LoVo (cell line): Measurements from ENCODE around the gene RBM11.
"Not testable (repeated sequence)": the region's sequence is repeated elsewhere in the genome, so short reads cannot be mapped to it uniquely, and the experiment has no call there.

Experiments
- DNase-seq: peaks from one replicate; pipeline ENCODE4 v3.0.0-alpha.2; 2016; ENCODE audit warnings: low spot score

Gene RBM11, protein sequence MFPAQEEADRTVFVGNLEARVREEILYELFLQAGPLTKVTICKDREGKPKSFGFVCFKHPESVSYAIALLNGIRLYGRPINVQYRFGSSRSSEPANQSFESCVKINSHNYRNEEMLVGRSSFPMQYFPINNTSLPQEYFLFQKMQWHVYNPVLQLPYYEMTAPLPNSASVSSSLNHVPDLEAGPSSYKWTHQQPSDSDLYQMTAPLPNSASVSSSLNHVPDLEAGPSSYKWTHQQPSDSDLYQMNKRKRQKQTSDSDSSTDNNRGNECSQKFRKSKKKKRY

GRCh38 chr21:14215971-14216641 lies at the start of gene RBM11:
Gene RBM11, plus strand, starts transcription at chr21:14216157. Its CDS starts 30 bp downstream, at chr21:14216187.
- peak; percentile 75 for DNase-seq

DNA sequence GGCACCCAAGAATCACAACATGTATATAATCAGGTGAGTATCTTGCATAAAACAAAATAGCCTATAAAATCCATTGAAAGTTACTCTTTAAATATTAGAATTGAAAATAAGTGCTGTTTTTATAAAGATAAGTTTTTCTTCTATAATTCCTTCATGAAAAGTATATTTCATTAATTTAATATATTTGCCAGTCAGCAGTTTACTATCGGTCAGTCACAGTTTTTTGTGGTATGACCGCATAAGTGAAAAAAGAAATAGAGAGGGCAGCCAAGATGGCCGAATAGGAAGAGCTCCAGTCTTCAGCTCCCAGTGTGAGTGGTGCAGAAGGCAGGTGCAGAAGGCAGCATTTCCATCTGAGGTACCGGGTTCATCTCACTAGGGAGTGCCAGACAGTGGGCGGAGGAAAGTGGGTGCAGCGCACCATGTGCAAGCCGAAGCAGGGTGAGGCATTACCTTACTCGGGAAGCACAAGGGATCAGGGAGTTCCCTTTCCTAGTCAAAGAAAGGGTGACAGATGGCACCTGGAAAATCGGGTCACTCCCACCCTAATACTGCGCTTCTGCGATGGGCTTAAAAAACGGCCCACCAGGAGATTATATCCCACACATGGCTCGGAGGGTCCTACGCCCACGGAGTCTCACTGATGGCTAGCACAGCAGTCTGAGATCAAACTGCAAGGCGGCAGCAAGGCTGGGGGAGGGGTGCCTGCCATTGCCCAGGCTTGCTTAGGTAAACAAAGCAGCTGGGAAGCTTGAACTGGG lies 49.3 kb upstream of the RBM11 start:
- DNase-seq, result not testable (repeated sequence)

- no peak for DNase-seq
Measured at GRCh38 chr21:14206222-14206621, 9.7 kb upstream of the RBM11 start.

DNA sequence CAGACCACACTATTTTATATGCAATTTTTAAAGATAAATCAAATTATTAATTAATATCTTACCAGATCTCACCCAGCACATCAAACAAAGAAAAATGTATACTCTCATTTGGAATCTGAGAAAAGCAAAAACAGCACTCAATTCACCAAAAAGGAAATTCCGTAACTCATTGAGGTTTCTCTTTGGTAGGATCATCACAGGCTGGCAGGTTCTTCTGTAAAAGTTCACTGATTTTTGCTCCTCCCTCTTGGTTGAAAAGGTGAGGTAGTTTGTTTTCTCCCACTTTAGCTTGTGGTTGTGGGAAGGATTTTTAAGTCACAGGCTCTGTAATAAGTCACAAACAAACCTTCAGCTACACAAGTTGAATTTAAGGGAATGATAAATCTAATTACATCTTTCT lies 5.2 kb upstream of the RBM11 start, which contains the start of gene LIPI:
TSS of gene LIPI (minus strand) at position 218 of the 400 bp plus-strand sequence. CDS start at position 108, 110 bp downstream.
- no peak for DNase-seq

GRCh38 chr21:14213164-14213563 lies 2.8 kb upstream of the RBM11 start:
- DNase-seq, result no peak

DNA sequence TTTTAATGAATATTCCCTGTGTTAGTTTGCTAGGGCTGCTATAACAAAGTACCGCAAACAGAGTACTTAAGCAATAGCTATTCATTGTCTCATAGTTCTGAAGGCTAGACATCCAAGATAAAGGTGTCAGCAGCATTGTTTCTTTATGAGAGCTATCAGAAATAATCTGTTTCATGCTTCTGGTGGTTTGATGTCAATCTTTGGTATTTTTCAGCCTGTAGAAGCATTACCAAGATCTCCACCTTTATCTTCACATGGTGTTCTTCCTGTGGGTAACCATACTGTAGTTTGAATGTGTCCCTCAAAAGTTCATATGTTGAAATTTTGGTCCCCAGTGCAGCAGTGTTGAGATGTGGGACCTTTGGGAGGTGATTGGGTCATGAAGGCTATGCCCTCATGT lies 7.4 kb downstream of the RBM11 start:
- no peak for DNase-seq

DNA sequence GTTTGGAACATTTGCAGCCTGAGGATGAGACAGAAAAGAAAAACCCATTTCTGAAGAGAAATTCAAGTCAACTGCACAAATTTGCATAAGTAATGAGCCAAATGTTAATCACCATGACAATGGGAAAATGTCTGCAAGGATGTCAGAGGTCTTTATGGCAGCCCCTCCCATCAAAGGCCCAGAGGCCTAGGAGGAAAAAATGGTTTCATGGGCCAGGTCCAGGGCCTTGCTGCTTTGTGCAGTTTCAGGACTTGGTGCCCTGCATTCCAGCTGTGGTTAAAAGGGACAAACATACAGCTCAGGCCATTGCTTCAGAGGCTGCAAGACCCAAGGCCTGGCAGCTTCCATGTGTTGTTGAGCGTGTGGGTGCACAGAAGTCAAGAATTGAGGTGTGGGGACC lies 13.4 kb downstream of the RBM11 start:
- no peak for DNase-seq

- no peak for DNase-seq
Measured at GRCh38 chr21:14235101-14235500, 19.1 kb downstream of the RBM11 start.

- DNase-seq, result no peak
Measured at GRCh38 chr21:14236180-14236579, 20.2 kb downstream of the RBM11 start.

- no peak for DNase-seq
Measured at GRCh38 chr21:14239281-14239680, 23.3 kb downstream of the RBM11 start.

DNA sequence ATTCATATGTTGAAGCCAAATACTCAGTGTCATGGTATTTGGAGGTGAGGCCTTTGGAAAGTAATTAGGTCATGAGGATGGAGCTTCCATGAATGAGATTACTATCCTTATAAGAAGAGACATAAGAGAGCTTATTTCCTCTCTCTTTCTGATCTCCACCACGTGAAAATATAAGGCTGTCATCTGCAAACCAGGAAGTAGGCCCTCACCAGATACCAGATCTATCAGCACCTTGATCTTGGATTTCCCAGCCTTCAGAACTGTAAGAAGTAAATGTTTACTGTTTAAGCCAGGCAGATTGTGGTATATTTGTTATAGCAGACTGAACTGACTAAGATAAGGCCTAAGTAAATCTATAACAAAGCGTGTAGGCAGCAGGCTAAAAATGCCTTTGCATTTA lies 25.3 kb downstream of the RBM11 start:
- DNase-seq, result no peak

GRCh38 chr21:14243461-14243860 lies 27.5 kb downstream of the RBM11 start:
- DNase-seq, result no peak

DNA sequence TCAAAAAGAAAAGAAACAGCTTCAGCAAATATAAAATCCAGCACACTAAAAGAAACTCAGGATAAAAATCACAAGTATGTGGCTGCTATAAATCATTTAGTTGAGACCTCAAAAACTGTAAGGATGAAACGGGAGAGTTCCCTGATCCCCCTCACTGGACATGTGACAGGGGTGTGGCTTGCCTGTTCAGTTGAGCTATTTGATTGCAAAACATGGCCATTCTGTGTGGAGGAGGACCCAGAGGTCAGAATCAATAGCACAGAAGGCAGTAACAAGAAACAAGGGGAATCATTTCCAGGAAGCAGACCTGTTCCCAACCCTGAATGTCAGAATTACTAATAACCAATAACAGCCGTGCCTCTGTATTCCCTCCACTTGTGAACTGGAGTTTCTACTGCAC lies 27.9 kb downstream of the RBM11 start:
- no peak for DNase-seq

GRCh38 chr21:14244911-14245310 lies 29.0 kb downstream of the RBM11 start:
- no peak for DNase-seq

- no peak for DNase-seq
Measured at GRCh38 chr21:14245711-14246110, 29.8 kb downstream of the RBM11 start.

DNA sequence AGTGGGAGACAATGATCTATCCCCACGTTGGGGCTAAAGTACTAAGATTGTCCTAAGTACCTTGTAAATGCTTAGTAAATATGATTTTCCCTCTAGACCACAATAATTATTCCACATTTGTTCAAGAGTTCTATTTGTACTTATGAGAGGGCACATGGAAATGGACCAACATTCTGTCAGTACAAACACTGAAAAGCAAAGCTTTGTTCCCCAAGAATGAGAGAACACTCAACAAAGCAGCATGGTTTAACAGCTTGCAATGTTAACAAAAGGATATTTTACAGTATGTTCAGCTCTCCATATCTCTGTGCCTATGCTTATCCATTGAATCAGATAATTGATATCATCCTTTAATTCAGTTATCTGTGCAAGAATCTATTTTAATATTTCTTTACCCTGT lies 35.4 kb downstream of the RBM11 start:
- DNase-seq, result no peak

- DNase-seq, result peak; percentile 65
Measured at GRCh38 chr21:14259747-14260146, 43.8 kb downstream of the RBM11 start.

GRCh38 chr21:14260174-14260764 lies 44.3 kb downstream of the RBM11 start:
- DNase-seq, result peak; percentile 18

DNA sequence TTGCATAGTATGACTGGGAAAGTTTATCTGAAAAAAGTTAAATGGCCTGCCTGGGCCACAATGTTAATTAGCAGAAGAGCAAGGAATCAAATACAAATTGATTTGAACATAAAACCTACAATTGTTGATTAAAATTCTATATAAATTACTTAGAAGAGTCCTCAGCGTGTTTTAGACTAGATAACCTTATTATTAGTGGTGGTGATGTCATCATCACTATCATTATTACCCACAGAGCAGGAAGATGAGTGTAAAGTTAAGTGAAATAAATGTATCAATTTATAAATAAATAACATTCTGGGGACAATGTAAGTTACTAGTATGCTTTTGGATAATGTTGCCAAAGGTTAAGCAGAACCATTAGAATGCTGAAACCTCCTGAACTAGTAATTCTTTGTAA lies 46.1 kb downstream of the RBM11 start:
- no peak for DNase-seq

DNA sequence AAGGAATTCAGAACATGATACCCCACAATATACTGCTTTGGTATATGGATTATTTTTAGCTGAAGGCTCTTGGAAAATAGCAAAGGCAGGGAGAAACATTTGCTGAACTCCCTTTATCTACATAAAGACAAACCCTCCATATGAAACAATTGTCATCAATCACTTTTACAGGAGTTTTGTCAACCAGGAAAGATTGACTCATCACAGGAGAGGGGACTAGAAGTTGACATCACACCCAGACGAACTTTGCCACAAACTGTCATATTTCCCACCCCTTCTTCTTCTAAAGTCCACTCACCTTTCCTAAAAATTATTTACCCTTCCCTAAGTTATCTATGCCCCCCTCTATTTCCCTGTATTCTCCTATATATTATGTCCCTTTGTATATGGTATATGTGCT lies 47.9 kb downstream of the RBM11 start:
- DNase-seq, result peak; percentile 10

- no peak for DNase-seq
Measured at GRCh38 chr21:14265023-14265422, 49.1 kb downstream of the RBM11 start.

DNA sequence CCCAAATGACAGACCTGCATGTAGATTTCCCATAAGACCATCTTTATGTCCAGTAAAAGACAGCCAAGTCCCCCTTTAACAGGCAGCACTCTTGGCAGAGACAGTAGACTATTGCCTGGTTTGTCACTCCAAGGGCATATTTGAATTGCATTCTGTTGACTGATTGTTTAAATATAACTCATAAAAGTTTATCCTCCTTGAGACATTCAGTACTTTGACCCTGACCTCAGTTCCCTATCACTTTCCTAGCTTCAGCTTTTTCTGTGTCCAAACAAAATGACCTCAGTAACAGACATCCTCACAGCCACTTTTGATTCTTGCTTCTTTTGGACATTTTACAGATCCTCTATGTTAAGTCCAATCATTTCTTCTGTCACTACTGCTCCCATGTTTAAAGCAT lies 51.1 kb downstream of the RBM11 start:
- DNase-seq, result peak; percentile 14

DNA sequence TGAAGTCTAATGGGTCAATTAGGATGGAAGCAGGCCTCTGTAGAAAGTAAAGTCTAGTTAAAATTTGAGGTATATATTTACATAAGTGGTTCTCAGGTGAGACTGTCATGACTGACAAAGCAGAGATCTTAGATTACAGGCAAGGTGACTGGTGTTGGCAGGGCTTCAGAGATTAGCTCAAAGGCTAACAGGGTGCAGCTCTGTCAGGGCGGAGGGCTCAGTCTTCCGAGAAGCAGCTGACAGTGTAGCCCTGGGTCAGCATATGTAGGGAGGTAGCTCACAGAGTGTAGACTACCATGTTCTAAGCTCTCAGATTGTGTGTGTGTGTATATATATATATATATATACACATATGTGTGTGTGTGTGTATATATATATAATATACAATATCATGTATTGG lies 54.7 kb downstream of the RBM11 start:
- no peak for DNase-seq
